Hematopoietic multipotent progenitor cell treated with erythropoietin and hydrocortisone succinate and interleukin-3 and kit ligand, for 6 days (in vitro differentiated cells): Measurements from ENCODE around the gene GFPT2.

Experiments used
- DNase-seq: peaks from one replicate; pipeline ENCODE4 v3.0.0-alpha.2; 2015

The GFPT2 gene

GRCh38 chr5:180353048-180353979 is at the start of gene GFPT2:
Gene GFPT2, minus strand, starts transcription at chr5:180353336. Its CDS starts 119 bp downstream, at chr5:180353217.
- peak; percentile 76 for DNase-seq

DNA sequence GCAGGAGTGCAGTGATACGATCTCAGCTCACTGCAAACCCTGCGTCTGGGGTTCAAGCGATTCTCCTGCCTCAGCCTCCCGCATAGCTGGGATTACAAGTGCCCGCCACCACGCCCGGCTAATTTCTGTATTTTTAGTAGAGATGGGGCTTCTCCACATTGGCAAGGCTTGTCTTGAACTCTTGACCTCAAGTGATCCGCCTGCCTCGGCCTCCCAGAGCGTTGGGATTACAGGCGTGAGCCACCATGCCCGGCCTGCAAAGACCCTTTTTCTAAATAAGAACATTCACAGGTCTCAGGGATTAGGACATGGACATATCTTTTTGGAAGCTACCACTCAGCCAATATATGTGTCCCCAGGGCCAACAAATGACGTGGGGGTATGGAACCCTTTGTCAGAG is 49.6 kb upstream of the GFPT2 start:
- no peak for DNase-seq

GRCh38 chr5:180401229-180401907 is 48.2 kb upstream of the GFPT2 start:
- no peak for DNase-seq

- no peak for DNase-seq
These were observed 47.3 kb upstream of the GFPT2 start for GRCh38 chr5:180400416-180400815.

GRCh38 chr5:180399401-180400215 is 46.5 kb upstream of the GFPT2 start:
- DNase-seq = no peak

GRCh38 chr5:180396926-180397325 is 43.8 kb upstream of the GFPT2 start:
- no peak for DNase-seq

DNA sequence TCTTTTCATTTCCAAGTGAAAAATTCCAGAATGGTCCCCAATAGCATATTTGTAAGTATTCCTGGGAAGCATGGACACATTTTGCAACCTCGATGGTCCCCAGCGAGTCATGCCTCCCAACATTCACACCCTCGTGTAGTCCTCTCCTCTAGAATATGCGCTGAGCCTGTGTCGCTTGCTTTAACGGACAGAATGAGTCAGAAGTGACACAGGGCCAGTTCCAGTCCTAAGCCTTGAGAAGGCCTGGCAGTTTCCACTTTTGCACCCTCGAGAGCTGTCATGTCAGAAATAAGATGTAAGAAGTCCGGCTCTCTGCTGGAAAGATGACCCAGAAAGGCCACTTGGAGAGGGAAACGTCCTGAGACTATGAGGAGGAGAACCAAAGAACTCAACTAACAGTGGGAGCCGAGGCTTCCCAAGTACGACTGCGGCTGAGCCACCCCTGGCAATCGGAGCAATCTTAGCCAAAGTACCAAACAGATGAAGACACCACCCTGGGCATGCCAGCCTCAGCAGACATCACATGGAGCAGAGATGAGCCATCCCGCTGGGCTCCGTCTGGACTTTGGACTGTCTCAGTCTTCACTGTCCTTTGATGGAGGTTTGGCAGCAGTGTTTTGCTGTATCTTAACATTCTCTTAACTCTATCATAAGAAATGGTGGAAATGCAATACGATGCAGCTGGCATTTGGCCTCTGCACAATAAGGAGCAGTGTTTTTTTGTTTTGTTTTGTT is 42.6 kb upstream of the GFPT2 start:
- DNase-seq = no peak

DNA sequence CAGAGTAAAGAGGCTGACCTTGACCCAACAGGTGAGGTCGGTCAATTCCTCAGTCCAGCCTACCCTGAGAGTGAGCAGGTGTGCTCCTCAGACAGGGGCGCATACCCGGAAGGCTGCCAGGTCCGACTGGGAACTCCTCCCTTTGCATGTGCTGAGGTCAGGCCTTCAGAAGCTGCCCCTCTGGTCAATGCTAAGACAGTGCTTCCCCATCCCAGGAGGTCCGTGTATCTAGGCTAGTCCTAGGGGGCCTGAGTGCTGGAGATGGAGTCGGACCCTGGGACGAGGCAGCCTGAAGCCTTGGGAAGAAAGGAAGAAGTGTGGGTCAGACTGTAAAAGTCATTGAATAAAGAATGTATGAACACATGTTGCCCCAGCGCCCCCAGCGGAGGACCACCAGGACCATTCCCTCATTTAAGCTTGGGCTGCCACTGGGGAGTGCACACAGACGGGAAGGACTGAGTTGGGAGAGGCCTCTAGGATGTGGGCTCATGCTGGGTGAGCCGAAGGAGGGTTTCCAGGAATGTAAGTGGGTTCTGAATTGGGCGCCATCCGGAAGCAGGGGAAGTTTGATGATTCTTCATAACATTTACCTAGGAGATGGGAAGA is 41.0 kb upstream of the GFPT2 start:
- DNase-seq = no peak

DNA sequence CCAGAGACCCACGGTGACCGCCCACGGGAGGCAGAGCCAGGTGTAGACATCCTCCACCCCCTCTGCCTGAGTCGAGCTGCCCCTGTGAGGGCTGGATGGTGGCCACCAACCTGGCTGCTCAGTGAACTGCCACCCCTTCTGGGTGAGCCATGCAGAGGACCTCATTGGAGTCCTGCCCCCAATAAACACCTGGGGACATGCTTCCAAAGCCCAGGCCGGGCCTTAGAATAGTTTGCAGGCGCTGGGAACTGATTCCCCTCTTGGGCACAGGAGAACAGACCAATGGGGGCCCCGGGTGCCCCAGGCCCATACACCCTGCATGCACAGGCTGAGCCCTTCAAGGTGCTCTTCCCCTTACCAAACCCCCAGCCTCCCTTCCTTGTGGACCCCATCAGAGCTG is 38.1 kb upstream of the GFPT2 start:
- DNase-seq = no peak

GRCh38 chr5:180390441-180391190 is 37.5 kb upstream of the GFPT2 start:
- DNase-seq = peak; percentile 51

DNA sequence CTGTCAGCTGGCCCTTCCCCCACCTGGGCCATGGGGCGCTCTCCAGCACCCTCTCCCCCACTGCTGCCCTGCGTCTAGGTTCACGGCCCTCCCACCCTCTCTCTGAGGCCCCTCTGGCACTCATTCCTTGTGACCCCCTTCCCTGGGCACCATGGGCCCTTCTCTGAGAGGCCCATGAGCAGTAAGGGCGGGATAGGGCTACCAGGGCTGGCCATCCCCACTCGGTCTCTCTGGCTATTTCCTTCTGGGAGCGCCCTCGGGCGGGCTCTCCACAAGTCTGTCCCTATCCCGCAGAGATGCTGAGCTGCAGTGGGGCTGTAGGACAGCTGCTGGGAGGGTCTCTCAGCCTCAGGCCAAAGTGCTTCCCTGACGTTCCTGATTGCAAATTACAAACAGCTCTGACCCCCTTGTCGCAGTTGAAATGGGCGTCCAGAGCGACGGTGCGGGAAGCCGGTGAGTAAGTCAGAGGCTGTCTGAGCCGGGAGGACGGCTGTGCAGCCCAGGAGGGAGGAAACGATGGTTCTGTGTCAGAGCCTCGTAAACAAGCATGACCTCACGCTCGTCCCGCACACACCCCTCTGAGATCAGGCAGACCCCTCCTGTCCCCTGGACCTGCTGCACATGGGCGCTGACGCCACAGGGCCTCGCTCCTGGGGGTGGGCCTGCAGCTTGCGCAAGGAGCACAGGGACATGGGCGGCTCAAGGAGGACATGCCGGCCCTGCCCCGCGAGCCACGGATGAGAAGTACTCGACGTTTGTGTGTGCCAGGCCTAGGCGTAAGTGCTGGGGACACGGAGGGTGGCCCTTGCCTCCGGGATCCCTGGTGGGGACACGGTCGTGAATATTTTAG is 36.3 kb upstream of the GFPT2 start:
- no peak for DNase-seq

- no peak for DNase-seq
These were observed 34.7 kb upstream of the GFPT2 start for GRCh38 chr5:180387798-180388197.

GRCh38 chr5:180382926-180383325 is 29.8 kb upstream of the GFPT2 start:
- DNase-seq = no peak

GRCh38 chr5:180381851-180382480 is 28.8 kb upstream of the GFPT2 start:
- DNase-seq = no peak

- DNase-seq = no peak
These were observed 28.3 kb upstream of the GFPT2 start for GRCh38 chr5:180381428-180381827.

DNA sequence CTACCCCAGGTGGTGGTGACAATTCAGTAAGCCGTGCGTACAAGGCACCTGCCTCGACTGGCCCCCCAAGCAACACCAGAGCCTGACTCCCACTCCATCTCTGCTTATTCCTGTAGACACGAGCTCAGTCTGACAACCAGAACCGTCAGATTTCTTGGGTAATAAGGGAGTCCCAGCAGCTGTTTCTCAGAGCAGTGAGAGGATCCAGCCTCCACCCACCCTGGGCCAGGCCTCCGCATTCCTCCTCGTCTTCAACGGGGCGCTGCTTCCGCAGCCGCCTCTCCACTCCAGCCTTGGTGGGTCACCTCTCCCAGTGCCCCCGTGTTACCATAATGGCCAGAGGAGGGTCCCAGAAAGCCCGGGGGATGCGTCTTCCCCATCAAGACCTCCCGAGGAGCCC is 27.7 kb upstream of the GFPT2 start:
- no peak for DNase-seq

GRCh38 chr5:180380441-180380840 is 27.3 kb upstream of the GFPT2 start:
- no peak for DNase-seq

GRCh38 chr5:180379355-180380070 is 26.4 kb upstream of the GFPT2 start:
- no peak for DNase-seq
